MM.1S (cell line): Measurements from ENCODE around the gene OS9.

Experiments
- CTCF ChIP-seq: fragments of 300-600 bp; sonication (generic); IDR thresholded peaks from 2 replicates; pipeline ENCODE4 v1.5.1; 2016; ENCODE audit warnings: antibody characterized with exemption, low read length, mixed read lengths
- EZH2 ChIP-seq: fragments of 300-600 bp; sonication (generic); optimal IDR thresholded peaks from 2 replicates; pipeline ENCODE3; 2017; ENCODE audit warnings: low read depth, mild to moderate bottlenecking, antibody characterized with exemption, low read length, mixed read lengths

GRCh38 chr12:57752668-57753000, 58.7 kb downstream of the OS9 start:
- TF ChIP-seq EZH2 (no peak), CTCF (no peak)
